B cell (primary cell): ENCODE results near the gene BEND3. TPM values are rescaled to one million over a fixed set of nuclear protein-coding genes. Genes with fewer than 3 reads are reported as not detected.

ENCODE experiments used
- ATAC-seq: fragments of 200-7000 bp; cut with Tn5 transposase; one replicate; pipeline ENCODE4 v1.10.0; 2021; ENCODE audit warnings: low read depth, mild to moderate bottlenecking, moderate number of reproducible peaks, moderate library complexity
- CTCF ChIA-PET: fragments of 350-600 bp; sonication (Branson Sonifier 250); formaldehyde crosslinking; loops from one replicate; lab custom pipeline; 2021; ENCODE audit warnings: antibody characterized with exemption, inconsistent platforms; lab: Charles Lee
- POLR2A ChIA-PET: fragments of 350-600 bp; sonication (Branson Sonifier 250); formaldehyde crosslinking; loops from one replicate; lab custom pipeline; 2021; ENCODE audit warnings: antibody characterized with exemption; lab: Charles Lee
- DNase-seq: peaks from one replicate; pipeline ENCODE4 v3.0.0; 2013
- H2AFZ ChIP-seq: 2 replicates; pipeline ENCODE4 v1.6.1; 2012; ENCODE audit warnings: mild to moderate bottlenecking, low read depth, low read length; ENCODE audit not compliant: insufficient read depth, poor library complexity, severe bottlenecking
- H3K27ac ChIP-seq, 2 donors: 1 replicate in 1 of 2; 2 replicates in 1 of 2; pipeline ENCODE4 v1.5.1; 2012 to 2013; ENCODE audit warnings: low read length in 2 of 2, mild to moderate bottlenecking in 2 of 2, moderate library complexity in 1 of 2
- H3K27me3 ChIP-seq, 4 experiments: fragments of 200-600 bp in 1 of 4; sonication (generic) in 1 of 4; replicated peaks in 1 of 4; 1 replicate in 2 of 4; 2 replicates in 2 of 4; pipeline versions ENCODE4 v1.6.1 to v1.7.0; 2013 to 2016; ENCODE audit warnings: low read length in 3 of 4, mild to moderate bottlenecking in 2 of 4, mixed read lengths in 1 of 4, moderate library complexity in 1 of 4; ENCODE audit not compliant: insufficient read depth in 4 of 4, control insufficient read depth in 3 of 4; ENCODE audit errors: control extremely low read depth in 1 of 4
- H3K36me3 ChIP-seq, 2 experiments: replicated peaks in 1 of 2; 1 replicate in 1 of 2; 2 replicates in 1 of 2; pipeline versions ENCODE4 v1.6.1 to v1.7.1; 2013; ENCODE audit warnings: low read length in 1 of 2; ENCODE audit not compliant: insufficient read depth in 2 of 2, control insufficient read depth in 1 of 2; ENCODE audit errors: control extremely low read depth in 1 of 2, extremely low read depth in 1 of 2
- H3K4me1 ChIP-seq, 2 donors: fragments of 200-600 bp in 1 of 2; sonication (generic) in 1 of 2; 1 replicate in 1 of 2; 2 replicates in 1 of 2; pipeline versions ENCODE4 v1.5.1 to v1.6.1; 2013 to 2017; ENCODE audit warnings: low read length in 2 of 2; ENCODE audit not compliant: control insufficient read depth in 2 of 2, insufficient read depth in 2 of 2
- H3K4me2 ChIP-seq: replicated peaks from 2 replicates; pipeline ENCODE3; 2012; ENCODE audit warnings: mild to moderate bottlenecking, low read depth, low read length; ENCODE audit not compliant: poor library complexity, severe bottlenecking
- H3K4me3 ChIP-seq, 5 experiments: fragments of 200-600 bp in 1 of 5; sonication (generic) in 1 of 5; 1 replicate in 3 of 5; 2 replicates in 2 of 5; pipeline versions ENCODE4 v1.5.1 to v1.7.0; 2011 to 2016; ENCODE audit warnings: low read length in 4 of 5, mild to moderate bottlenecking in 4 of 5, low read depth in 2 of 5, control low read depth in 1 of 5, moderate library complexity in 1 of 5; ENCODE audit not compliant: insufficient read depth in 1 of 5; ENCODE audit errors: control extremely low read depth in 1 of 5, extremely low read depth in 1 of 5
- H3K79me2 ChIP-seq: fragments of 200-600 bp; sonication (generic); one replicate; pipeline ENCODE4 v1.6.0; 2016; ENCODE audit warnings: low read length; ENCODE audit not compliant: control insufficient read depth, insufficient read depth
- H3K9ac ChIP-seq: fragments of 200-600 bp; sonication (generic); 2 replicates; pipeline ENCODE4 v1.6.1; 2017; ENCODE audit warnings: mild to moderate bottlenecking, low read length, moderate library complexity
- H3K9me3 ChIP-seq, 3 donors: one replicate each; pipeline versions ENCODE4 v1.6.1 to v1.7.1; 2013; ENCODE audit warnings: low read length in 2 of 3; ENCODE audit not compliant: control insufficient read depth in 2 of 3, insufficient read depth in 1 of 3; ENCODE audit errors: control extremely low read depth in 1 of 3
- H4K20me1 ChIP-seq: 2 replicates; pipeline ENCODE4 v1.6.0; 2012; ENCODE audit warnings: mild to moderate bottlenecking, low read length; ENCODE audit not compliant: insufficient read depth, control insufficient read depth, poor library complexity, severe bottlenecking
- H3K27ac Mint-ChIP-seq: one replicate; pipeline ENCODE4 v1.8.0; 2021; ENCODE audit warnings: mixed read lengths
- H3K27me3 Mint-ChIP-seq: one replicate; pipeline ENCODE4 v1.8.0; 2021; ENCODE audit warnings: mixed read lengths
- H3K4me1 Mint-ChIP-seq: one replicate; pipeline ENCODE4 v1.8.0; 2021; ENCODE audit warnings: mixed read lengths
- H3K4me3 Mint-ChIP-seq: one replicate; pipeline ENCODE4 v1.8.0; 2021; ENCODE audit warnings: mixed read lengths
- H3K9me3 Mint-ChIP-seq: one replicate; pipeline ENCODE4 v1.8.0; 2022; ENCODE audit warnings: mixed read lengths; ENCODE audit not compliant: insufficient read depth
- CTCF ChIP-seq: fragments of 200-600 bp; IDR thresholded peaks from one replicate; pipeline ENCODE4 v1.8.0; 2022; ENCODE audit warnings: antibody characterized with exemption, mild to moderate bottlenecking
- EZH2 ChIP-seq: IDR thresholded peaks from 2 replicates; pipeline ENCODE4 v1.6.1; 2012; ENCODE audit warnings: borderline replicate concordance, low read depth, mild to moderate bottlenecking, moderate library complexity, low read length; ENCODE audit not compliant: insufficient read depth, poor library complexity, severe bottlenecking
- WGBS: methylation state at CpG from one replicate; pipeline ENCODE4 v1.1.5; 2013; ENCODE audit warnings: missing lambda C conversion rate; ENCODE audit not compliant: insufficient coverage; 5-methylcytosine and 5-hydroxymethylcytosine counted together
- intact Hi-C: fragments of 100-400 bp; cut with micrococcal nuclease; formaldehyde crosslinking; loops from one replicate; pipeline ENCODE4 v1.10.0; 2022
- polyA plus RNA-seq: library from polyadenylated mRNA; depleted of rRNA; stranded (reverse); fragments of >200 nt; gene quantifications from 2 replicates; pipeline ENCODE4 v1.2.3, GENCODE V29; 2012
- total RNA-seq, 2 donors: library from RNA; stranded (reverse); fragments of 120-200 nt in 1 of 2; gene quantifications; 1 replicate in 1 of 2; 2 replicates in 1 of 2; pipeline versions ENCODE4 v1.2.3 to v1.2.4, GENCODE V29; 2013 to 2022

BEND3 gene
- total and polyA plus RNA-seq, 2 donors (not counting 1 experiment from before 2014, with no cell fraction given) = 0.78 to 2.0 TPM

GRCh38 chr6:107129370-107129925, 14.1 kb upstream of the BEND3 start:
- no peaks in the 10 kb centered on the region for H4K20me1 ChIP-seq
- H3K79me2 ChIP-seq = no peaks in the 10 kb centered on the region
- WGBS = 87% methylated on average over 7 of the region's 9 CpGs
- H3K27me3 Mint-ChIP-seq = peaks cover 3% of the 10 kb centered on the region
- no peaks in the 10 kb centered on the region for H3K9me3 Mint-ChIP-seq
- ChIA-PET CTCF (interaction anchor here (0.6 to 0.9 kb wide), 2 partner anchors 101 to 575 kb away, joined by 3 read pairs; partner anchors contain the start of gene MTRES1), POLR2A (no interaction called here)
- H3K9ac ChIP-seq = no peak overlapping the region
- no peak for DNase-seq
- intact Hi-C loops = no loop called here
- no peak for ATAC-seq
- H3K36me3 ChIP-seq = no peaks in the 10 kb centered on the region
- H3K4me2 ChIP-seq = no peak overlapping the region
- no peak overlapping the region for H3K27ac Mint-ChIP-seq
- H3K4me3 ChIP-seq = no peak overlapping the region
- peaks cover 4% of the 10 kb centered on the region for H3K4me1 Mint-ChIP-seq
- TF ChIP-seq EZH2 (no peak), CTCF (no peak)
- H3K4me1 ChIP-seq = no peaks in the 10 kb centered on the region
- no peak overlapping the region for H3K4me3 Mint-ChIP-seq
- no peaks in the 10 kb centered on the region for H3K27me3 ChIP-seq
- no peak overlapping the region for H2AFZ ChIP-seq
- H3K9me3 ChIP-seq = no peaks in the 10 kb centered on the region
- H3K27ac ChIP-seq = no peak overlapping the region

- CTCF ChIA-PET = interaction anchor here (0.6 to 0.9 kb wide), 2 partner anchors 100 to 576 kb away, joined by 3 read pairs; partner anchors contain the start of gene MTRES1
- Histone ChIP-seq H3K4me2 (no peak overlapping the region), H3K9ac (no peak overlapping the region)
Measured at GRCh38 chr6:107128577-107128976, 13.3 kb upstream of the BEND3 start.

More at GRCh38 chr6:107128577-107128976, 13.3 kb upstream of the BEND3 start:
- peaks cover 4% of the 10 kb centered on the region for H3K4me1 Mint-ChIP-seq
- Histone ChIP-seq H2AFZ (no peak overlapping the region), H3K79me2 (no peaks in the 10 kb centered on the region), H3K27ac (no peak overlapping the region), H3K27me3 (no peaks in the 10 kb centered on the region), H4K20me1 (no peaks in the 10 kb centered on the region), H3K4me1 (no peaks in the 10 kb centered on the region), H3K4me3 (no peak overlapping the region), H3K9me3 (no peaks in the 10 kb centered on the region), H3K36me3 (no peaks in the 10 kb centered on the region)
- WGBS = no CpG with 5 or more reads among the region's 2 CpGs
- no peak overlapping the region for H3K4me3 Mint-ChIP-seq
- TF ChIP-seq CTCF (no peak), EZH2 (no peak)
- DNase-seq = no peak
- H3K27ac Mint-ChIP-seq = no peak overlapping the region
- H3K9me3 Mint-ChIP-seq = no peaks in the 10 kb centered on the region
- intact Hi-C loops = no loop called here
- POLR2A ChIA-PET = no interaction called here
- peaks cover 3% of the 10 kb centered on the region for H3K27me3 Mint-ChIP-seq
- no peak for ATAC-seq
